HG02852 (cell line): ENCODE data around the gene ZNF598.
"Not testable (repeated sequence)": the region's sequence is repeated elsewhere in the genome, so short reads cannot be mapped to it uniquely, and the experiment has no call there.

Experiments used
- ATAC-seq: cut with Tn5 transposase; IDR thresholded peaks from one replicate; pipeline ENCODE4 v1.9.1; 2021; ENCODE audit warnings: mild to moderate bottlenecking, moderate library complexity; ENCODE audit not compliant: unreplicated experiment

The ZNF598 gene

GRCh38 chr16:1960665-1961630, 48.7 kb downstream of the ZNF598 start:
- no peak for ATAC-seq

GRCh38 chr16:1959269-1960039, 50.2 kb downstream of the ZNF598 start, which contains the start of gene NDUFB10:
NDUFB10 (plus strand) TSS chr16:1959538; CDS start chr16:1959625, 87 bp downstream.
- peak; percentile 68 for ATAC-seq

GRCh38 chr16:1958715-1959268, 50.8 kb downstream of the ZNF598 start:
- ATAC-seq: no peak

- not testable (repeated sequence) for ATAC-seq
Observed at GRCh38 chr16:1958143-1958491, 51.5 kb downstream of the ZNF598 start.

GRCh38 chr16:1957434-1958142, 52.0 kb downstream of the ZNF598 start:
- ATAC-seq: not testable (repeated sequence)

GRCh38 chr16:1953734-1954133, 55.9 kb downstream of the ZNF598 start:
- no peak for ATAC-seq

GRCh38 chr16:1950559-1950958, 59.1 kb downstream of the ZNF598 start:
- no peak for ATAC-seq

GRCh38 chr16:1950047-1950446, 59.6 kb downstream of the ZNF598 start:
- no peak for ATAC-seq

GRCh38 chr16:1949507-1949906, 60.1 kb downstream of the ZNF598 start:
- ATAC-seq: no peak
